KOPT-K1 (cell line): ENCODE data around the gene APOC4.

ENCODE experiments used
- H3K27ac ChIP-seq: fragments of 200-600 bp; sonication (generic); 2 replicates; pipeline ENCODE4 v1.5.1; 2016; ENCODE audit warnings: antibody characterized with exemption, mild to moderate bottlenecking, low read depth, low read length; ENCODE audit not compliant: poor library complexity, severe bottlenecking
- H3K36me3 ChIP-seq: fragments of 200-600 bp; sonication (generic); 2 replicates; pipeline ENCODE4 v1.5.1; 2017; ENCODE audit warnings: antibody characterized with exemption, mild to moderate bottlenecking, low read length, moderate library complexity; ENCODE audit not compliant: insufficient read depth
- H3K9me3 ChIP-seq: fragments of 200-600 bp; sonication (generic); 2 replicates; pipeline ENCODE4 v1.5.1; 2017; ENCODE audit warnings: antibody characterized with exemption, low read length, mild to moderate bottlenecking; ENCODE audit not compliant: insufficient read depth, poor library complexity, severe bottlenecking

The APOC4 gene

DNA sequence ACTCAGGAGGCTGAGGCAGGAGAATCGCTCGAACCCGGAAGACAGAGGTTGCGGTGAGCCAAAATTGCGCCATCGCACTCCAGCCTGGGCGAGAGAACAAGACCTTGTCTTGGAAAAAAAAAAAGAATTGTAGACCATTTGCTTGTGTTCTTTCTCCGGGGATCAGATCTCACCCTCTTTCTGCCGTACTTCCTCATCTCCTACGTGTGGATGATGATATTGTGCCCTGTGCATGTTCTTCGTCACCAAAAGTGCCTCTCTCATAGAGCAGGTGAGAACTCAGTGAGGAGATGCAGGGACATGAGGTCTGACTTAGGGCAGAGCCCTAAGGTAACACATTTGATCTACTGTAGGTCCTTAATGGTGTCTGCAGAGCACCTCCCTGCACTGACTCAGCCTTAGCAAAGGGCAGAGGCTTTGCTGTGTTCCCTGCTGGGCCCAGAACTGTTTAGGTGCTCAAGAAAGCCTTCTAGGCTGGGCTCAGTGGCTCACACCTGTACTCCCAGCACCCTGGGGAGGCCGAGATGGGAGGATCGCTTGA lies 5.1 kb downstream of the APOC4 start:
- Histone ChIP-seq H3K27ac (no peak overlapping the region), H3K36me3 (no peaks in the 10 kb centered on the region), H3K9me3 (no peaks in the 10 kb centered on the region)

- Histone ChIP-seq H3K27ac (no peak overlapping the region), H3K36me3 (no peaks in the 10 kb centered on the region)
Observed at GRCh38 chr19:44948237-44948636, 6.2 kb downstream of the APOC4 start.

GRCh38 chr19:44948763-44949374 lies 6.8 kb downstream of the APOC4 start:
- Histone ChIP-seq H3K9me3 (no peaks in the 10 kb centered on the region), H3K27ac (no peak overlapping the region), H3K36me3 (no peaks in the 10 kb centered on the region)

More at GRCh38 chr19:44948237-44948636, 6.2 kb downstream of the APOC4 start:
- no peaks in the 10 kb centered on the region for H3K9me3 ChIP-seq

DNA sequence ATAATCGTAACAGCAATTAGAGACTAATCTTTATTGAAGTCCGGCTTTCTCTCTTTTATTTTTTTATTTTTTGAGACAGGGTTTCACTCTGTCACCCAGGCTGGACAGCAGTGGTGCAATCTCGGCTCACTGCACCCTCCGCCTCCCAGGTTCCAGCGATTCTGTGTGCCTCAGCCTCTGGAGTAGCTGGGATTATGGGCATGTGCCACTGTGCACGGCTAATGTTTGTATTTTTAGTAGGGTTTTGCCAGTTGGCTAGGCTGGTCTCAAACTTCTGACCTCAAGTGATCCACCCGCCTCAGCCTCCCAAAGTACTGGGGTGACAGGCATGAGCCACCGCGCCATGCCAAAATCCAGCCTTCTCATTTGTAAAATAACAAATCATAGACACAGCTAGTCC lies 7.5 kb downstream of the APOC4 start:
- H3K9me3 ChIP-seq: no peaks in the 10 kb centered on the region
- no peak overlapping the region for H3K27ac ChIP-seq
- H3K36me3 ChIP-seq: no peaks in the 10 kb centered on the region

GRCh38 chr19:44951179-44952159 lies 9.4 kb downstream of the APOC4 start:
- no peaks in the 10 kb centered on the region for H3K36me3 ChIP-seq
- H3K27ac ChIP-seq: no peak overlapping the region
- H3K9me3 ChIP-seq: no peaks in the 10 kb centered on the region

- H3K27ac ChIP-seq: peak overlapping the region; percentile 88
- no peaks in the 10 kb centered on the region for H3K36me3 ChIP-seq
- no peaks in the 10 kb centered on the region for H3K9me3 ChIP-seq
Observed at GRCh38 chr19:44954278-44954648, 12.2 kb downstream of the APOC4 start.

DNA sequence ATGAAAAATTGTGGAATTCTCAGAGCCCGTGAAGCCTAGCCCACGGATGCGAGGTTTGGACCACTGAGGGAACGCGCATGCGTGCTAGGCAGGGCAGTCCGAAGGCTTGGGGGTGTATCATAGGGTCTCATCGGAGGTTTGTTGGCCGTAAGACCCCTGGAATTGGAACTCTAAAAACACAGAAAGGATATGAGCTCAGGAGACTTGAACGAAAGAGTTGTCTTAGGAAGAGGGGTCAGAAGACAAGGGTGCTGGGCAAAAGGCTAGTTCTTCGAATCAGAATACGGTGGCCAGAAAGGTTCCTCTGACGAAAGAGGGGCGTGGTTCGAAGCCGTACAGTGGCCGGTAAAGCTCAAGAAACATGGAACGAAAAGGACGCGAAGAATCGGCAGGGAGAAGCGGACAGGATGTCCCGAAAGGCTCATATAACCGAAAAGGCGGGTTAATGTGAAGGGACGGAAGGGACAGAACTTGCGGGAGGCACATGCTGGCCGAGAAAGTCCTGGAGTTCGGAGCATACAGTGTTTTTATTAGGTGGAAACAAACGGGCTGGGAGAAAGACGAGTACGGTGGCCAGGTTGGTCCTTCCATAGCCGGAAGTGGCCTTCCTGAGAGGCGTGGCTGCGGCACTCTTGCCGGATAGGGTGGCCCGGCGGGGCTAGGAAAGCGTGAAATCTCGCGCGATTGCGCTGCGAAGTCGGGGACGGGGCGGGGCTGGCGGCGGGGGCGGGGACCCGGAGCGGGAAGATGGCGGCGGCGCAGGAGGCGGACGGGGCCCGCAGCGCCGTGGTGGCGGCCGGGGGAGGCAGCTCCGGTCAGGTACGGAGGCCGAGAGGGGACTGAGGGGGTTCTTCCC lies 12.8 kb downstream of the APOC4 start, which contains the start of gene CLPTM1:
Gene CLPTM1, plus strand, starts transcription at position 732 of the 856 bp plus-strand sequence. Its CDS starts 16 bp downstream, at position 748.
- peak within 1 kb of the TSS; percentile 88 for H3K27ac ChIP-seq
- no peaks in the 10 kb centered on the region for H3K9me3 ChIP-seq
- H3K36me3 ChIP-seq: peaks cover 2% of the 10 kb centered on the region; the same call in 1 of the 2 replicates

GRCh38 chr19:44955505-44956439 lies 13.7 kb downstream of the APOC4 start:
- no peaks in the 10 kb centered on the region for H3K9me3 ChIP-seq
- peaks cover 11% of the 10 kb centered on the region; the same call in 1 of the 2 replicates for H3K36me3 ChIP-seq
- H3K27ac ChIP-seq: peak overlapping the region; percentile 88

DNA sequence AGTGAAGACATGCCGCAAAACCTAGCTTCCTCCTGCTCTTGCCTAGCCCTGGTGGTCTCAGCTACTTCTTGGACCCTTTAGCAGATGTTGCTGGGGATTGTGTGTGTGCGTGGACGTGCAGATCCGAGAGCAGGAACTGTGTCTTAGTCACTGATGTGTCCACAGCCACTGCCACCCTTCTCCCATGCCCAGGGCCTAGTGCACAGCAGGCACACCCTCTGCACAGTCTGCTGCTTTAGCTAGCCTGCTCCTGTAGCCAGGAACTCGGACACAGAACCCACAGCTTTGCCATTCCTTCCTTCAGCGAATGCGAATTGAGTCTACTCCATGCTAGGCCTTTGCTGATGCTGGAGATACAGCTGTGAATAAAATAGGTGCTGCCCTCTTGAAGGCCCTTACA lies 15.5 kb downstream of the APOC4 start:
- Histone ChIP-seq H3K9me3 (no peaks in the 10 kb centered on the region), H3K36me3 (peaks cover 29% of the 10 kb centered on the region), H3K27ac (no peak overlapping the region)

DNA sequence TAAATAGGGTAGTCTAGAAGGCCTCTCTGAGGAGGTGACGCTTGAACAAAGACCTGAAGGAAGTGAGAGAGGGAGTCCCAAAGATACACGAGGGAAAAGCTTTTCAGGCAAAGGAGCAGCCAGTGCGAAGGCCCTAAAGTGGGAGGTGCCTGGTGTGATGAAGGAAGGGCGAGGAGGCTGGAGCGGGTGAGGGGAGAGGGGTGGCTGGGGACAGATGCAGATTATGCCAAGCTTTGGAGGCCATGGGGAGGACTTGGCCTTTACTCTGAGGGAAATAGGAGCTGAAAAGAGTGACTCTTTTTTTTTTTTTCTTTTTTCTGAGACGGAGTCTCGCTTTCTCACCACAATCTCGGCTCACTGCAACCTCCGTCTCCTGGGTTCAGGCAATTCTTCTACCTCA lies 16.1 kb downstream of the APOC4 start:
- Histone ChIP-seq H3K27ac (no peak overlapping the region), H3K36me3 (peaks cover 30% of the 10 kb centered on the region), H3K9me3 (no peaks in the 10 kb centered on the region)

DNA sequence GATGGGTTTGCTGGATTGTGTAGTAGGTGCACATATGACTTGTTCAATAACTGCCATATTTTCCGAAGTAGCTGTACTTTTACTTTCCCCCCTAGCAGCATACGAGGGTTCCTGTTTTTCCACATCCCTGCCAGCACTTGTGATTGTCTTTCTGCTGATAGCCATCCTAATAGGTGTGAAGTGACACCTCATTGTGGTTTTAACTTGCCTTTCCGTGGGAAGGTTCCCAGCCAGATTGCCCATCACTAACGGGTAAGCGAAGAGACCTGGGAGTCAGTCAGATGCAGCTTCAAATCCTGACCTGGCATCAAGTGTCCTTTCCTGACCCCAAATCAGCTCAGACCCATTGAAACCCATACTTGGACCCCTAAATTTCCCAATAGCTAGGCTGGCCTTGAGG lies 17.7 kb downstream of the APOC4 start:
- Histone ChIP-seq H3K9me3 (no peaks in the 10 kb centered on the region), H3K36me3 (peaks cover 40% of the 10 kb centered on the region), H3K27ac (no peak overlapping the region)

- Histone ChIP-seq H3K27ac (no peak overlapping the region), H3K36me3 (peaks cover 51% of the 10 kb centered on the region)
Observed at GRCh38 chr19:44960906-44961728, 19.1 kb downstream of the APOC4 start.

GRCh38 chr19:44961821-44962220 lies 19.8 kb downstream of the APOC4 start:
- Histone ChIP-seq H3K36me3 (peaks cover 58% of the 10 kb centered on the region), H3K9me3 (no peaks in the 10 kb centered on the region), H3K27ac (no peak overlapping the region)

More at GRCh38 chr19:44960906-44961728, 19.1 kb downstream of the APOC4 start:
- no peaks in the 10 kb centered on the region for H3K9me3 ChIP-seq
